H1 (cell line): ENCODE measurements around the gene PLBD1.

Experiments
- CHD1 ChIP-seq: IDR thresholded peaks from 2 replicates; pipeline ENCODE4 v1.6.1; 2012; ENCODE audit warnings: low read depth, low read length, improper control_type of control experiment
- EGR1 ChIP-seq: IDR thresholded peaks from 2 replicates; pipeline ENCODE4 v1.6.1; 2011; ENCODE audit warnings: low read depth, low read length, borderline replicate concordance
- EZH2 ChIP-seq: fragments of 200-600 bp; sonication (generic); IDR thresholded peaks from 2 replicates; pipeline ENCODE4 v1.7.1; 2012; ENCODE audit warnings: low read depth, mild to moderate bottlenecking, moderate library complexity, low read length, inconsistent platforms; ENCODE audit not compliant: severe bottlenecking
- POLR2A ChIP-seq, 2 experiments: IDR thresholded peaks; 1 replicate in 1 of 2; 2 replicates in 1 of 2; pipeline ENCODE4 v1.6.1; 2011; ENCODE audit warnings: low read depth in 2 of 2, low read length in 2 of 2, mild to moderate bottlenecking in 2 of 2; ENCODE audit errors: control extremely low read depth in 1 of 2
- POLR2AphosphoS5 ChIP-seq: IDR thresholded peaks from 2 replicates; pipeline ENCODE4 v1.6.1; 2011; ENCODE audit warnings: low read depth, low read length
- SIRT6 ChIP-seq: IDR thresholded peaks from one replicate; pipeline ENCODE4 v1.7.1; 2012; ENCODE audit warnings: low read length, inconsistent platforms
- SP1 ChIP-seq: IDR thresholded peaks from 2 replicates; pipeline ENCODE4 v1.6.1; 2011; ENCODE audit warnings: low read depth, low read length
- TF ChIP-seq, protein P1 (sequence below), 3 experiments: IDR thresholded peaks; 1 replicate in 2 of 3; 2 replicates in 1 of 3; pipeline versions ENCODE4 v1.5.1 to v1.6.1; 2011; ENCODE audit warnings: low read length in 3 of 3, mild to moderate bottlenecking in 3 of 3, inconsistent platforms in 2 of 3, low read depth in 1 of 3, moderate library complexity in 1 of 3; ENCODE audit not compliant: insufficient read depth in 1 of 3; ENCODE audit errors: control extremely low read depth in 1 of 3
- TF ChIP-seq, protein P2 (sequence below): IDR thresholded peaks from 2 replicates; pipeline ENCODE4 v1.6.1; 2011; ENCODE audit warnings: low read depth, mild to moderate bottlenecking, low read length; ENCODE audit not compliant: insufficient read depth

DNA sequence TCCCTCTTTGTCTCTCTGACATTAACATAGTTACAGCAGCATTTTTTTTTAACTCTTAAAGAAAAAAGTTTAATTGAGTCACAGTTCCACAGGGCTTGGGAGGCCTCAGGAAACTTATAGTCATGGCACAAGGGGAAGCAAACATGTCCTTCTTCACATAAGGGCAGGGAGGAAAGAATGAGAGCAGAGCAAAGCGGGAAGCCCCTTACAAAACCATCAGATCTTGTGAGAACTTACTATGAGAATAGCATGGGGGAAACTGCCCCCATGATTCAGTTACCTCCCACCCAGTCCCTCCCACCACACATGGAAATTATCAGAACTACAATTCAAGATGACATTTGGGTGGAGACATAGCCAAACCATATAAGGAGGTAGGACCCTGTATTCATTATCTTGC is 96.2 kb downstream of the PLBD1 start:
- TF ChIP-seq, protein P1, sequence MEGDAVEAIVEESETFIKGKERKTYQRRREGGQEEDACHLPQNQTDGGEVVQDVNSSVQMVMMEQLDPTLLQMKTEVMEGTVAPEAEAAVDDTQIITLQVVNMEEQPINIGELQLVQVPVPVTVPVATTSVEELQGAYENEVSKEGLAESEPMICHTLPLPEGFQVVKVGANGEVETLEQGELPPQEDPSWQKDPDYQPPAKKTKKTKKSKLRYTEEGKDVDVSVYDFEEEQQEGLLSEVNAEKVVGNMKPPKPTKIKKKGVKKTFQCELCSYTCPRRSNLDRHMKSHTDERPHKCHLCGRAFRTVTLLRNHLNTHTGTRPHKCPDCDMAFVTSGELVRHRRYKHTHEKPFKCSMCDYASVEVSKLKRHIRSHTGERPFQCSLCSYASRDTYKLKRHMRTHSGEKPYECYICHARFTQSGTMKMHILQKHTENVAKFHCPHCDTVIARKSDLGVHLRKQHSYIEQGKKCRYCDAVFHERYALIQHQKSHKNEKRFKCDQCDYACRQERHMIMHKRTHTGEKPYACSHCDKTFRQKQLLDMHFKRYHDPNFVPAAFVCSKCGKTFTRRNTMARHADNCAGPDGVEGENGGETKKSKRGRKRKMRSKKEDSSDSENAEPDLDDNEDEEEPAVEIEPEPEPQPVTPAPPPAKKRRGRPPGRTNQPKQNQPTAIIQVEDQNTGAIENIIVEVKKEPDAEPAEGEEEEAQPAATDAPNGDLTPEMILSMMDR (IDR thresholded peaks at IDR 0.05; ENCODE audit: control extremely low read depth in 1 of 3, insufficient read depth in 1 of 3, low read depth in 1 of 3, low read length in 3 of 3) = no peak
- TF ChIP-seq, protein P2, sequence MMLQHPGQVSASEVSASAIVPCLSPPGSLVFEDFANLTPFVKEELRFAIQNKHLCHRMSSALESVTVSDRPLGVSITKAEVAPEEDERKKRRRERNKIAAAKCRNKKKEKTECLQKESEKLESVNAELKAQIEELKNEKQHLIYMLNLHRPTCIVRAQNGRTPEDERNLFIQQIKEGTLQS = no peak
- TF ChIP-seq SIRT6 (no peak), POLR2A (IDR thresholded peaks at IDR 0.05; ENCODE audit: control extremely low read depth in 1 of 2, low read depth in 2 of 2, low read length in 2 of 2) (no peak), EGR1 (no peak), CHD1 (no peak), SP1 (no peak), POLR2AphosphoS5 (no peak), EZH2 (no peak)
